Measurements from ENCODE around the gene MAGI3. TPM values are rescaled to one million over a fixed set of nuclear protein-coding genes. Genes with fewer than 3 reads are reported as not detected.

Gene MAGI3
- total RNA-seq, 1 donor from 2014 or later: 70.5 TPM

DNA sequence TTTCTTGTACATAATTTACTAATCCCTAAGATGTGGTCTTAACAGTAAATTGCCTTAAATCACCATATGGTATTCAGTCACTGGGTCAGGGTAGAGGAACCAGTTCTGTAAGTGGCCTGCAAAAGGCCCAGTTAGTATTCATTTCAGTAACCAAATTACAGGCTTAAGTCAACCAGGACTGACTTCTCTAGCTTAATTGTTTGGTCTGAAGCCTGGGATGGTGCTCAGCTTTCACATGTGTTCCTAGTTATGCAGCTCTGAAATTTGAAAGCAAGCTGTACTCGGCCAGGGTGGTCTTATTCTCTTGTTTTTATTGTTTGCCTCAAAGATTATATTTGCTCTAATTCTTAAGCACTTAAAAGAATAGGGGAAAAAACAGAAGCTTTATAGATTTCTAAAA lies 144.6 kb downstream of the MAGI3 start:
- DNase-seq (no peak), ATAC-seq (no peak)
- intact Hi-C loops (cut with DNase I): no loop called here
- H3K4me3 ChIP-seq: no peak overlapping the region
- TF ChIP-seq, protein P1, sequence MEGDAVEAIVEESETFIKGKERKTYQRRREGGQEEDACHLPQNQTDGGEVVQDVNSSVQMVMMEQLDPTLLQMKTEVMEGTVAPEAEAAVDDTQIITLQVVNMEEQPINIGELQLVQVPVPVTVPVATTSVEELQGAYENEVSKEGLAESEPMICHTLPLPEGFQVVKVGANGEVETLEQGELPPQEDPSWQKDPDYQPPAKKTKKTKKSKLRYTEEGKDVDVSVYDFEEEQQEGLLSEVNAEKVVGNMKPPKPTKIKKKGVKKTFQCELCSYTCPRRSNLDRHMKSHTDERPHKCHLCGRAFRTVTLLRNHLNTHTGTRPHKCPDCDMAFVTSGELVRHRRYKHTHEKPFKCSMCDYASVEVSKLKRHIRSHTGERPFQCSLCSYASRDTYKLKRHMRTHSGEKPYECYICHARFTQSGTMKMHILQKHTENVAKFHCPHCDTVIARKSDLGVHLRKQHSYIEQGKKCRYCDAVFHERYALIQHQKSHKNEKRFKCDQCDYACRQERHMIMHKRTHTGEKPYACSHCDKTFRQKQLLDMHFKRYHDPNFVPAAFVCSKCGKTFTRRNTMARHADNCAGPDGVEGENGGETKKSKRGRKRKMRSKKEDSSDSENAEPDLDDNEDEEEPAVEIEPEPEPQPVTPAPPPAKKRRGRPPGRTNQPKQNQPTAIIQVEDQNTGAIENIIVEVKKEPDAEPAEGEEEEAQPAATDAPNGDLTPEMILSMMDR (IDR thresholded peaks at IDR 0.05): no peak
- H3K4me1 ChIP-seq: no peaks in the 10 kb centered on the region
- no peak overlapping the region for H3K27ac ChIP-seq
- no peaks in the 10 kb centered on the region for H3K36me3 ChIP-seq
- no peaks in the 10 kb centered on the region for H3K27me3 ChIP-seq
- no peaks in the 10 kb centered on the region for H3K9me3 ChIP-seq

DNA sequence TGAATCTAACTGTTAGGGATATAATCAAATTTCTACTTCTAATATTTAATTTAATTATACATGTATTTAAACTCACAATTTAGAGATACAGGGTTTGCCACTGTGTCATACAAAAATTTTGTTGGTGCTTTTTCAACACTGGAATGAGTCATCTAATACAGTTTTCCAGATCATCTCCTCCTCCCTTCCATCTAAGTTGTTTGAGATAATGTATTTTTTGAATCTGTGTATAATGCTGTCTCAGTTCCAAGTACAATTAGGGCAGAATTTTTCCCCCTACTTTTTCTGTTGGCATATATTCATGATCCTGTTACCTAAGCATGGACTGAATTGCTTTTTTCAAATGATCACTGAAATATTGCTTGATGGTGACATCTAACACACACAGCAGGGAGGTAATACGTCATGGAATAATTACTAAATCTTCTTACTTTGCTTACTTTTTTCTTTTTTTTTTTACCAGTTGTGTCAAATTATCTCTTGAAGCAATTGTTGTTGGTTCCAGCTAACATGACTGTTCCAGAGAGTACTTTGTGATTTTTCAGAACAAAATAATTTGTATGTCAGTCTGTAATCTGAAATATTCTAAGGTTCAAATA lies 146.0 kb downstream of the MAGI3 start:
- Histone ChIP-seq H3K4me3 (no peak overlapping the region), H3K36me3 (no peaks in the 10 kb centered on the region), H3K9me3 (no peaks in the 10 kb centered on the region), H3K4me1 (no peaks in the 10 kb centered on the region), H3K27ac (no peak overlapping the region), H3K27me3 (no peaks in the 10 kb centered on the region)
- intact Hi-C loops (cut with DNase I): no loop called here
- ATAC-seq (no peak), DNase-seq (no peak)
- TF ChIP-seq, protein P1 (IDR thresholded peaks at IDR 0.05): no peak

DNA sequence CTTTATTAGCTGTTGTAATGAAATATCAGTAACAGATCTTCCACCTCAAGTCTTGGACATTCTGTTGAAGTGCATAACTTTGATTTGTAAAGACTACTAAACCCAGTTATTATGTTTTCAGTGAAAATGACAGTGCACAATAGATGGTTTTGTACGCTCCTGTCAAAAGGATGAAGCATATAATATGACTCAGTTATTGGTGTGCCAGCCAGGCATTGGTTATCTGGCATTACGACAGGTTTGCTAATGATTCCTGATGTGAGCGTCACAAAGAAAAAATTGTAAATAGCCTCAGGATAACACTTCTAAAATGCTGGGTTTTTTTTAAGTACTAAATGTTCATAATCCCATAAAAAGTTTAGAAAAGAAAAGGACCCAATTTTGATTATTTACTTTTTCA lies 147.9 kb downstream of the MAGI3 start:
- intact Hi-C loops (cut with DNase I): no loop called here
- no peak overlapping the region for H3K4me3 ChIP-seq
- H3K4me1 ChIP-seq: no peaks in the 10 kb centered on the region
- H3K27me3 ChIP-seq: no peaks in the 10 kb centered on the region
- no peaks in the 10 kb centered on the region for H3K9me3 ChIP-seq
- H3K27ac ChIP-seq: no peak overlapping the region
- H3K36me3 ChIP-seq: no peaks in the 10 kb centered on the region
- DNase-seq: no peak
- ATAC-seq: no peak
- TF ChIP-seq, protein P1 (IDR thresholded peaks at IDR 0.05): no peak

DNA sequence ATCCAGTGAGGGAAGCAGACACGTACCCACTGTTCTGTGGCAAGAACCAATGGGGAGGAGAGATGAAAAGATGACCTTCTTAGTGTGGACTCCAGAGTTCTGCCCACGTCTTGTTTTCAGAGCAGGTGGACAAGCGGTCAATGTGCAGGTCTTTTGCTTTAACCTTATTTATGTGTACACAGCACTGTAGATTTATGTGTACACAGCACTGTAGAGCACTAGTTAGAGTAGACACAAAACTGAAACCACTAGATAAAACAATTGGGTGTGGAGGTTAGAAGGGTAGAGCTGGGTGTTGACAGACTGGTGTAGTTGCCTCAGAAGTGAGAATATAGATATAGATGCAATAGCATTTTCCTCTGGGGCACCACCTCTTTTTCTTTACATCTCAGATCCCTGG lies 150.0 kb downstream of the MAGI3 start:
- DNase-seq: no peak
- TF ChIP-seq, protein P1 (IDR thresholded peaks at IDR 0.05): no peak

DNA sequence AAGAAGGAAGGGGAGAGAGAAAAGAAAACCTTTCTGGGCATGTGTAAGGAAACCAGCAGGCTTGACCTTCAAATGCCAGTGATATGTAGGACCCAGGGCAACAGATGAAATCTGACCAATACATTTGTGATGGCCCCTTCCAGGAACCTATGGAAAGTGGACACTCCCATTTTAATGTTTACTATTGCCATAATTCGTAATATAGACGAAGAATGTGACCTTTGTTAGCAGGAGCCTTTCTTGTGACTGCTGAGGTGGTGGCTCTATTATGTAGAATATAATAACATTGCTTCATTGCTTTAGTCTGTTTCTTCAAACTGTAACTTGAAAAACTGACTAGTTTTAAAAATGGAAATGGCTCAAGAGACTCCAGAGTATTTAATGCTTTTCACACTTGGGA lies 150.8 kb downstream of the MAGI3 start:
- DNase-seq (no peak), ATAC-seq (no peak)
- Histone ChIP-seq H3K9me3 (no peaks in the 10 kb centered on the region), H3K27ac (no peak overlapping the region), H3K4me3 (no peak overlapping the region), H3K36me3 (no peaks in the 10 kb centered on the region), H3K4me1 (no peaks in the 10 kb centered on the region), H3K27me3 (no peaks in the 10 kb centered on the region)
- intact Hi-C loops (cut with DNase I): no loop called here
- TF ChIP-seq, protein P1 (IDR thresholded peaks at IDR 0.05): no peak

More for the DNA sequence above, 150.0 kb downstream of the MAGI3 start:
- Histone ChIP-seq H3K27ac (no peak overlapping the region), H3K27me3 (no peaks in the 10 kb centered on the region), H3K4me1 (no peaks in the 10 kb centered on the region), H3K36me3 (no peaks in the 10 kb centered on the region), H3K9me3 (no peaks in the 10 kb centered on the region), H3K4me3 (no peak overlapping the region)
- intact Hi-C loops (cut with DNase I): no loop called here
- peak; percentile 50 for ATAC-seq

DNA sequence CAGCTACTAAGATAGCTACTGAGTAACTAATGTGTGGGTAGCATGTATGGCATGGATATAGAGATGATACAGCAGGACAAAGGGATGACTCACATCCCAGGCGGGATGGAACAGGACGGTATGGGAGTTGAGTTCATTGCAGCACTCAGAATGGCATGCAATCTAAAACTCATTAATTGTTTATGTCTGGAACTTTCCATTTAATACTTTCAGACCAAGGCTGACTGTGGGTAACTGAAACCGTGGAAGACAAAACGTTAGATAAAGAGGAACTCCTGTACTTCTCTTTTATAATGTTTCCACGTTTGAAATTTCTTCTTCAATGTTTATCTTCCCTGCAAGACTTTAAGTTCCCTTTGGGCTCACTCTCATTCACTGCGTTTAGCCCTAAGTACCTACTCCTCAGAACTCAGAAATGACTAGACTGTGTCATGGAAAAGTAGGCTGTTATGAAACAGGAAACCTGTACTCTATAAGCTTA lies 151.9 kb downstream of the MAGI3 start:
- TF ChIP-seq, protein P1 (IDR thresholded peaks at IDR 0.05): no peak
- Histone ChIP-seq H3K9me3 (no peaks in the 10 kb centered on the region), H3K36me3 (no peaks in the 10 kb centered on the region), H3K27me3 (no peaks in the 10 kb centered on the region), H3K4me3 (no peak overlapping the region), H3K4me1 (no peaks in the 10 kb centered on the region), H3K27ac (no peak overlapping the region)
- intact Hi-C loops (cut with DNase I): no loop called here
- ATAC-seq (no peak), DNase-seq (no peak)
